GM04504 (cell line): ENCODE results near the gene UBE2K.
"Not testable (repeated sequence)": the region's sequence is repeated elsewhere in the genome, so short reads cannot be mapped to it uniquely, and the experiment has no call there.

Source experiments
- DNase-seq: peaks from one replicate; pipeline ENCODE4 v3.0.0-alpha.2; 2012; ENCODE audit warnings: low read depth

Gene UBE2K

DNA sequence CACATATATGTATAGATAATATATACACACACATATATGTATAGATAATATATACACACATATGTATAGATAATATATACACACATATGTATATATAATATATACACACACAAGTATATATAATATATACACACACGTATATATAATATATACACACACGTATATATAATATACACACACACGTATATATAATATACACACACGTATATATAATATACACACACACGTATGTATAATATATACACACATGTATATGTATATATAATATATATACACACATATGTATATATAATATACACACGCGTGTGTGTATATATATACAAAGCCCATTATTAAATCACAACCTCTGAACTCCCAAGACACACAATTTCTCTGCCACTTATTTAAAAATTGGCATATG is 8.0 kb upstream of the UBE2K start:
- no peak for DNase-seq

DNA sequence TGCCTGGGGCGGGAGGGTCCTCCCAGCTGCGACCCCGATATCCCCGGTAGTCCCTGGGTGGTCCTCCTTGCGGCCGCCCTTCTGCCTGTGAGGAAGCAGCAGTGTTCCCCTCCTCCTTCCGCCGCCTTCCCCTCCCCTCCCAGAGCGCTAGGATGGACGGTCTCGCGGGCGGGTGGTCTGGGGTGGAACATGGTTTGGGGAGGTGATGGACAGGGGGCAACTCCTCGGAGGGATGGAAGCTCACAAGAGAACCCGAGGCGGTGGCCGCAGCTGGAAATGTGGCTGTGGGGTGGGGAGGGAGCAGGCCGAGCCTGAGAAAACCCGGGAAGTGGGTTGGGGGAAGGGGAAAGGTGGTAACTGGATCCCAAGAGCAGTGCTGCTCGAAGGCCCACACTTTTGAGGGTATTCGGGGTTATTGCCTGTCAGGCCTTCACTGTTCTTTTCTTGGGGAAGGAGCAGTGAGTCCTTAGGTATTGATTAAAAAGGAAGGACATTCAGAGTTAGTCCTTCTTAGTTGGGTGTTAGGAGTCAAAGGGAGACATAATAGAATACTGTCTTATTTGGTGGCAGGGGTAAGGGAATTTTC is 581 bp downstream of the UBE2K start:
- no peak for DNase-seq

DNA sequence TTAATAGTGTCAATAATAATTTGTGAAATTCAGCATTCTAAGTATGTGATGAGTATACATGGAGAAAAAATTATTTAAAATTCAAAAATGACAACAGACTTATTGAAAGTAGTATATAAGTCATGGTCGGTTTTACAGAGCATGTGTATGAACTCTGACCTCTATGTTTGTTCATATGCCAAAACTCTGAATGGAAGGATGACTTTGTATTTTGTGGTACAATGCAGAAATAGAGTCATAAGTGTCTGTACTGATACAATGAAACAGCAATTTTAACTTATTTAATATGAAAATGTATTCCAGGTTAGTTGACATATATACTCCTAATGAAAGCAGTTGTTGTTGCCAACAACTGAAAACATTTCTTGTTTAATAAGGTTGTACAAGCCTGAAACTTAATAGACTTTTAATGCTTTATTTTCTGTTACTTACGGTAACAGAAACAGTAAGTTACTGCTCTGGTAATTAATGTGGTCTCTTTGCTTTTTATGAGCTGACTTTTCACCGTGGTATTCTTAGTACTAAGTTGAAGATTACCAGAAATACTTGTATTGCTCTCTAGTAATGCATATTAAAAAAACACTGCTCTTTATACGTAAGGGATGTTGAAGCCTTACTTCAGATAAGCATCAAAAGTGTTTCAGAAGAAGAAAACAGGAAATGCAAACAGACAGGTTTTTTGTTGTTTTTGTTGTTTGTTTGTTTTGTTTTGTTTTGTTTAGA is 1.9 kb downstream of the UBE2K start:
- DNase-seq, result no peak

DNA sequence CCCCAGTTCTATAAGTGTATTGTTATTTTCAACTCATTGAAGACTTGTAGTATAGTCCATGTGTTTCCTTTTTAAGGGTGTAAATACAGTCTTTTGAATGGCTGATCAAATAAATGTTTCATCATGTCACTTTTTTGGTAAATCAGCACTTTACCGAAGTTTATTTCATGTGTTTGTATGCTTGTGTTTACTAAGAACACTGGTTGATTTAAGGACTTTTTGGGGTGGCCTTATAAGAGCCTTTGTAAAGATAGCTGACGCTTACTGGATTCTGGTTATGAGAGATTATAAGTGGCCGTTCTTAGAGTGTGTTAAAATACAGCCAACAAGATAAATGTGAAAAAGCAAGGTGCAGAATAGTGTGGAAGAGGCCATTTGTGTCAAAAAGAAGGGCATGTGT is 2.6 kb downstream of the UBE2K start:
- no peak for DNase-seq

DNA sequence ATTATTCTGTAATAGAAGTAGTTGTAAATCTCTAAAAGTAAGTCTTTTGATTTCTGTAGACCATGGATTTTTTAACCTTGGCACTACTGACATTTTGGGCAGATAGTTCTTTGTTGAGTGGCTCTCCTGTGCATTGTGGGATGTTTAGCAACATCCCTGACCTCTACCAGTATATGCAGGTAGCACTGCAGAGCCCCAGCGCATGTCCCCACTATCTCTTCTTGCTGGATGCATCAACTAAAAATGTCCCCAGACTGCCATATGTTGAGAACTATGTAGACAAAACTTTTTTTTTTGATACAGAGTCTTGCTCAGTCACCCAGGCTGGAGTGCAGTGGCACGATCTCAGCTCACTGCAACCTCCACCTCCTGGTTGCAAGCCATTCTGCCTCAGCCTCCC is 4.8 kb downstream of the UBE2K start:
- no peak for DNase-seq

DNA sequence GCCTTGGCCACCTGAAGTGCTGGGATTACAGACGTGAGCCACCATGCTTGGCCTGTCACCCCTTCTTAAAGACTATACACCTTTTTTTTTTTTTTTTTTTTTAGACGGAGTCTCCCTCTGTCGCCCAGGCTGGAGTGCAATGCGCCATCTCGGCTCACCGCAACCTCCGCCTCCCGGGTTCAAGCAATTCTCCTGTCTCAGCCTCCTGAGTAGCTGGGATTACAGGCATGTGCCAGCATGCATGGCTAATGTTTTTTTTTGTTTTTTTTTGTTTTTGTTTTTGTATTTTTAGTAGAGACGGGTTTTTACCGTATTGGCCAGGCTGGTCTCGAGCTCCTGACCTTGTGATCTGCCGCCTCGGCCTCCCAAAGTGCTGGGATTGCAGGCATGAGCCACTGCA is 6.9 kb downstream of the UBE2K start:
- DNase-seq, result not testable (repeated sequence)

DNA sequence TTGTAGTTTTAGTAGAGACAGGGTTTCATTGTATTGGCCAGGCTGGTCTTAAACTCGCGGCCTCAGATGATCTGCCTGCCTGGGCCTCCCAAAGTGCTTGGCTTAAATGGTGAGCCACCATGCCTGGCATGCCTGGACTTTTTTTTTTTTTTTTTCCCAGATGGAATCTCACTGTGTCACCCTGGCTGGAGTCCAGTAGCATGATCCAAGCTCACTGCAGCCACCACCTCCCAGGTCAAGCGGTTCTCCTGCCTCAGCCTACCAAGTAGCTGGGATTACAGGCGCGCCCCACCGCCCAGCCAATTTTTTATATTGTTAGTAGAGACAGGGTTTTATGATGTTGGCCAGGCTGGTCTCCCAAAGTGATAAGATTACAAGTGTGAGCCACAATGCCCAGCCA is 8.4 kb downstream of the UBE2K start:
- DNase-seq, result peak; percentile 83

DNA sequence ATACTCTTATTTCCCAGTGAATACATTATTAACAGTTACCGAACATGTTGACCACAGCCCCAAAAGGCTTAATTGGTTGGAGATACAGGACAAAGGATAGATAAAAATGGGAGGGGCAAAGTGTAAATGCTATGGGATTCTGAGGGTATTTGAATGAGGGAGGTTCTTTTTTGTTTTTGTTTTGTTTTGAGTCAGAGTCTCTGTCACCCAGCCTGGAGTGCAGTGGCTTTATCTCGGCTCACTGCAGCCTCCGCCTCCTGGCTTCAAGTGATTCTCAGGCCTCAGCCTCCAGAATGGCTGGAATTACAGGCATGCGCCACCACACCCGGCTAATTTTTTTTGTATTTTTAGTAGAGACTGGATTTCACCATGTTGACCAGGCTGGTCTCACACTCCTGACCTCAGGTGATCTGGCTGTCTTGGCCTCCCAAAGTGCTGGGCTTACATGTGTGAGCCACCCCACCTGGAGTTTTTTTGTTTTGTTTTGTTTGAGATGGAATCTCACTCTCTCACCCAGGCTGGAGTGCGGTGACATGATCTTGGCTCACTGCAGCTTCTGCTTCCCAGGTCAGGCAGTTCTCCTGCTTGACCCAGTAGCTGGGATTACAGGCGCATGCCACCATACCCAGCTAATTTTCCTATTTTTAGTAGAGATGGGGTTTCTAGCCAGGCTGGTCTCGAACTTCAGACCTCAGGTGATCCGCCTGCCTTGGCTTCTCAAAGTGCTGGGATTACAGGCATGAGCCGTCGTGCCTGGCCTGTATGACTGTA is 9.0 kb downstream of the UBE2K start:
- DNase-seq, result no peak

DNA sequence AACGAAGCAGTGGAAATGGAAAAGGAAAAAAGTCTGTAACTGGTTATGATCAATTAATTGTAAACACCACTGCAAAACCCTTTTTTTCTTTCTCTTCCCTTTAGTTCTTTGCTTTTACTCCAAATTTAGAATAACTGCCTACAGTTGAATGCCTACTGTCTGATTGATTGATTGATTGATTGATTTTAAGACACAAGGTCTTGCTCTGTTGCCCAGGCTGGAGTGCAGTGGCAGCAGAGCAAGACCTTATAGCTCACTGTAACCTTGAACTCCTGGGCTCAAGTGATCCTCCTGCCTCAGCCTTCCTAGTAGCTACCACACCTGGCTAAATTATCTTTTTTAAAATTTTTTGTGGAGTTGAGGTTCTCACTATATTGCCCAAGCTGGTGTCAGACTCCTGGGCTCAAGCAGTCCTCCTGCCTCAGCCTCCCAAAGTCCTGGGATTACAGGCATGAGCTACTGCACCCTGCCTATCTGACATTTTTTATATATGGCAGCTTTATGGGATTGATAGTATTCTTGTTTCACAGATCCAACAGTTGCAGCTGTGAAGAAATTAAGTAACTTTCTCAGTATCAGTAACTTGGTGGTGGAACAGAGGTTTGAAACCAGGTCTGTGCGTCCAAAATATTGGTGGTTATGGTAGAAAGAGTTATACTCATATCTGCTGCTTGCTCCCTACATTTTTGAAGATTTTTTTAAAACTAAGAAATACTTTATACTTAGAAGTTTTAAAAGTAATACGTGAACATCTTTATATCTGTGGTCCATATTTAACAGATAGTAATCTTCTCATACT is 12.4 kb downstream of the UBE2K start:
- DNase-seq, result no peak

DNA sequence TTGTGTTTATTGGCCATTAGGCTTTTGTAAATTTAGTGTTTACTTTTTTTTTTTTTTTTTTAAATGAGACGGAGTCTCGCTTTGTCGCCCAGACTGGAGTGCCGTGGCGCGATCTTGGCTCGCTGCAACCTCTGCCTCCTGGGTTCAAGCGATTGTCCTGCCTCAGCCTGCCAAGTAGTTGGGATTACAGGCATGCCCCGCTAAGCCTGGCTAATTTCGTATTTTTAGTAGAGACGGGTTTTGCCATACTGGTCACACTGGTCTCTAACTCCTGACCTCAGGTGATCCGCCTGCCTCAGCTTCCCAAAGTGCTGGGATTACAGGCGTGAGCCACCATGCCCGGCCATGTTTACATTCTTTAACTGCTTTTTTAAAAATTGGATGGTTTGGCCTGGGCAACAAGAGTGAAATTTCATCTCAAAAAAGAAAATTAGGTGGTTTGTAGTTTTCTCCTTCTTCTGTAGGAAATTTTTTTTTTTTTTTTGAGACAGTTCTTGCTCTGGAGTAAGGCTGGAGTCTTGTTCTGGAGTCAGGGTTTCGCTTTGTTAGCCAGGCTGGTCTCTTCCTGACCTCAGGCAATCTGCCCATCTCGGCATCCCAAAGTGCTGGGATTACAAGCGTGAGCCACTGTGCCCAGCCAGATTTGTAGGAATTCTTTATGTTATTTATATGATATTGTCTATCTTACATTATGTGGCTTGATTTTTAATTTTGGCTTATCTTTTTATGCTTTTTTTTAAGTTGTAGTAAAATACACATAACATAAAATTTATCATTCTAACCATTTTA is 15.1 kb downstream of the UBE2K start:
- no peak for DNase-seq

DNA sequence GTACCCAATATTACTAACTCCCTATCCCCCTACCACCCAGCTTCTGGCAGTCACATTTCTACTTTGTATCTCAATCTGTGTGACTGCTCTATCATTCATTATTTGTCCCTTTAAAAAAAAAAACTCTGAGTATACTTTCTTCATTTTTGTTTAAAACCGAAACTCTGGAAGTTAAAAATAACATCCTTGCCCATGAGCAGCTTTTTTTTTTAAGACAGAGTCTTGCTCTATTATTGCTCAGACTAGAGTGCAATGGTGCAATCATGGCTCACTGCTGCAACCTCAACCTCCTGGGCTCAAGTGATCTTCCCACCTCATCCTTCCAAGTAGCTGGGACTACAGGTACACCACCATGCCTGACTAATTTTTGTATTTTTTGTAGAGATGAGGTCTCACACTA is 15.8 kb downstream of the UBE2K start:
- DNase-seq, result no peak

DNA sequence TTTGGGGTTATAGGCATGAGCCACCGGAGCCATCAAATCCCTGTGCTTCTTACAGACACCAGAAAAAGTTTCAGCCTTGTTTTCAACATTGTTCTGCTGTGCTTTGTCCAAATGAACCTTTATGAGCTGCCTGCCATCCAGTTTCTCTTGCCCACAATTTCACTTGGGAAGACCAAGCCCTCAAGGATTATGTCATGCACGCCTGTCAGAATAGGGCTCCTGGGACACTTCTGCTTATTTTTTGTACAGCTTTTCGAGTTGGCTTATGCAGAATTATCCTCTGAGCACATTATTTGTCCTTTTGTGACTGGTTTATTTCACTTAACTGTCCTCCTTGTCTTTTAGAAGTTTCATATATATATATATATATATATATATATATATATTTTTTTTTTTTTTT is 16.2 kb downstream of the UBE2K start:
- DNase-seq, result no peak

DNA sequence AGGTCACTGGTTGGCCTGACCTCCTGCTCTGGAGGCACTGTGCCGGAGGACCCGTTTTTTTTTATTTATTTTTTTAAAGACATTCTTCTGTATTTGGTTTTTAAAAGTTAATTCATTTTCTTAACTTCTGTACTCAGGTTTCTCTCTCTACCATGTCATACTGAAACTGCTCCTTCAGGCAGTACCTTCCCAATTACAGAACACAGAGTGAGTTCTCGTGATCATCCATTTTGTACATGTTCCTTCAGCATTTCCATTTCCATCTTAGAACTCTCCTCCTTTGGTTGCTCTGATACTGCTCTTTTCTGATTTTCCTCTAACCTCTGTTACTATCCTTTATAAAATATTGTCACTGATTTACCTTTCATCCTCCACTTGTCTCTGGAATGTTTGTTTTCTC is 17.9 kb downstream of the UBE2K start:
- no peak for DNase-seq

DNA sequence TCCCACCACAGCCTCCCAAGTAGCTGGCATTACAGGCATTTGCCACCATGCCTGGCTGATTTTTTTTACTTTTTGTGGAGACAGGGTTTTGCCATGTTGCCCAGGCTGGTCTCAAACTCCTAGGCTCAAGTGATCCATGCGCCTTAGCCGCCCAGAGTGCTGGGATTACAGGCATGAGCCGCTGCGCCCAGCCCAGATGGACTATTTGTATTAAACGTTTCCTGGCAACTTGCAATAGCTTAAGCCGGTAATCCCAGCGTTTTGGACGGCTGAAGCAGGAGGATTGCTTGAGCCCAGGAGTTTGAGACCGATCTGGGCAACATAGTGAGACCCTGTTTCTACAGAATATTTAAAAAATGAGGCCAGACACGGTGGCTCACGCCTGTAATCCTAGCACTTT is 18.4 kb downstream of the UBE2K start:
- no peak for DNase-seq

DNA sequence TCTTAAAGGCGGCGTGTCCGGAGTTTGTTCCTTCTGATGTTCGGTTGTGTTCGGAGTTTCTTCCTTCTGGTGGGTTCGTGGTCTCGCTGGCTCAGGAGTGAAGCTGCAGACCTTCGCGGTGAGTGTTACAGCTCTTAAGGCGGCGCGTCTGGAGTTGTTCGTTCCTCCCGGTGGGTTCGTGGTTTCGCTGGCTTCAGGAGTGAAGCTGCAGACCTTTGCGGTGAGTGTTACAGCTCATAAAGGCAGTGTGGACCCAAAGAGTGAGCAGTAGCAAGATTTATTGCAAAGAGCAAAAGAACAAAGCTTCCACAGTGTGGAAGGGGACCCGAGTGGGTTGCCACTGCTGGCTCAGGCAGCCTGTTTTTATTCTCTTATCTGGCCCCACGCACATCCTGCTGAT is 19.8 kb downstream of the UBE2K start:
- DNase-seq, result not testable (repeated sequence)

DNA sequence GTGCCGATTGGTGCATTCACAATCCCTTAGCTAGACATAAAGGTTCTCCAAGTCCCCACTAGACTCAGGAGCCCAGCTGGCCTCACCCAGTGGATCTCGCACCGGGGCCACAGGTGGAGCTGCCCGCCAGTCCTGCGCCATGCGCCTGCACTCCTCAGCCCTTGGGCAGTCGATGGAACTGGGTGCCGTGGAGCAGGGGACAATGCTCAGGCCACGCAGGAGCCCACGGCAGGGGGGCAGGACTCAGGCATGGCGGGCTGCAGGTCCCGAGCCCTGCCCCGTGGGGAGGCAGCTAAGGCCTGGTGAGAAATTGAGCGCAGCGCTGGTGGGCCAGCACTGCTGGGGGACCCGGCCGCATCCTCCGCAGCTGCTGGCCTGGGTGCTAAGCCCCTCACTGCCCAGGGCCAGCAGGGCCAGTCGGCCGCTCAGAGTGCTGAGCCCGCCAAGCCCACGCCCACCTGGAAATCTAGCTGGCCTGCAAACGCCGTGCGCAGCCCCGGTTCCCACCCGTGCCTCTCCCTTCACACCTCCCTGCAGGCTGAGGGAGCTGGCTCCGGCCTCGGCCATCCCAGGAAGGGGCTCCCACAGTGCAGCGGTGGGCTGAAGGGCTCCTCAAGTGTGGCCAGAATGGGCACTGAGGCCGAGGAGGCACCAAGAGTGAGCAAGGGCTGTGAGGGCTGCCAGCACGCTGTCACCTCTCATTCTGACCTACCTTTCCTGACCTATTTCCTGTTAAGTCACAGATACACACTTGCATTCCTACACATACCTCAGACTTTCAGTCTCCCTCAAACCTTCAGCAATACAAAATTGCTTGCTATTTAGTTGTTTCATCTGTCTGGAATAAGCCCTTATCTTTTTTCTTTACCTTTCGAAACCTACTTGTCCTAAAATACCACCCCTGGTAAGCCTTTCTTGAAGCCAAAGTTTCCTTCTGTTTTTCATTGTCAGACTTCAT is 20.7 kb downstream of the UBE2K start:
- no peak for DNase-seq

DNA sequence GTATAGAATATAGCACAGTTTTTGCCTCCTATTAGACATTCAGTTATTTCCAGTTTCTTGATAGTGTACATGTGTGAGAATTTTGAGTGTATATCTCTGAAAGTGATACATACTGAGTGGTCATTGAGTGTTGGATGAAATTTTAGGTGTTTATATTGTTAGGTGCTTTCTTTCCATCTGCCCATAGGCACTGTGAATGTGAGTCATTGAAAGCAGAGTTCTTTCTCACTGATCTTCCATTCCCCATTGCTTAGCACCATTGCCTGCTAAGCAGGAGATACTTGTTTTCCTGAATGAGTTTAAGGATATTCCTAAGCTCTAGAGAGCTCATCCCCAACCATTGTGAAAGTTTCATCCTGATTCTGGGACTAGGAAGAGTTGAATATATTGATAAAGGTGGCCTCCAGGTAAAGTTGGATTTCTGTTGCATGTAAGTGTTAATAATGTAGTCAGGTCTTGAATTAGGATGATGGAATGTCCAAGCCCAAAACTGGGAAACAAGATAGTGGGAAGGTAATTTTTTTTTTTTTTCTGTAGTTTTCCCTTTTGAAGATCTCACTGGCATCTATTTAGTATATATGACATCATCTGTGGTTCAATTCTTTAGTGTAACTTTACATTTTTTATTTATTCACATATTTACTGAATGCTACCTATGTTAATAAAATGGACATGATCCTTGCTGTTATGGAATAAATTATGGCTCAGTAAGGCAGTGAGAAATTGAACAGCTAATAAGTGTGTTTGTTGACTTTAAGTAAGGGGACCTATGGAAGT is 22.1 kb downstream of the UBE2K start:
- DNase-seq, result no peak

DNA sequence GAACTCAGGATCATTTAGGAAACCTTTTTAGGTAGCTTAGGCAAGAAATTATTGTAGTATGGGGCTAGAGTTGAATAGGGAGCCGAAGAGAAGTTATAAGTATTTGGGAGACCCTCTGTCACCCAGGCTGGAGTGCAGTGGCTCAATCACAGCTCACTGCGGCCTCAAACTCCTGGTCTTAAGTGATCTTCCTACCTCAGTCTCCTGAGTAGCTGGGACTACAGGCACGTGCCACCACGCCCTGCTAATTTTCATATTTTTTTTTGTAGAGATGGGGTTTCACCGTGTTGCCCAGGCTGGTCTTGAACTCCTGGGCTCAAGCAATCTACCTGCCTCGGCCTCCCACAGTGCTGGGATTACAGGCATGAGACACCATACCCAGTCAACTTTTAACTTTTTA is 23.3 kb downstream of the UBE2K start:
- DNase-seq, result not testable (repeated sequence)

DNA sequence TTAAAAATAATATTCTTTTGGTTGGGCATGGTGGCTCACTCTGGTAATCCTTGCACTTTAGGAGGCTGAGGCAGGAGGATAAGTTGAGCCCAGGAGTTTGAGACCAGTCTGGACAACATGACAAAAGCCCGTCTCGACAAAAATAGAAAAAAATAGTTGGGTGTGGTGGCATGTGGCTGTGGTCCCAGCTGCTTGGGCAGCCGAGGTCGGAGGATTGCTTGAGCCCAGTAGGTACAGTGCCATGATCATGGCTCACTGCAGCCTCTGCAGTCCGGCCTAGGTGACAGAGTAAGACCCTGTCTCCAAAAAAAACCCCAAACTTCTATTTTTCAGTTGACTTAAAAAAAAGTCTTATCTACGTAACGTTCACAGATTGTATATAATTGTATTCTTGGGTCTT is 23.9 kb downstream of the UBE2K start:
- no peak for DNase-seq

DNA sequence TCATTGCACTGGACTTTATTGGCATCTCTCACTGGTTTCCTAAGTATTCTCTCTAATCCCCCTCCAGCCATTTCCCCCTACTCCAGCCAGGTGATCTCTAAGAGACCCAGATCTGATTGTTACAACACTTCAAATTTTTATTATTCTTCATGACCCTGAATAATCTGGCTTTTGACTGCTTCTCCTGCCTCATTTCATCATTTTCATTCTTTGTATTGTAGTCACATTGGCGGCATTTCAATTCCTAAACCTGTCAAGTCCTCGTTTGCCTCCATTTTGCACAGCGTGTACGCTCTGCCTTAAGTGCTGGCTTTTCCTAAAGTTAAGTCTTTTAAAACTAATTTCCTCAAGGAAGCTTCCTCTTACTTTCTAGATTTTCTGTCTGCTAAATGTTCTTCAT is 31.6 kb downstream of the UBE2K start:
- no peak for DNase-seq
